GM23338 (cell line): ENCODE data around the gene ADAMTS5. TPM values are rescaled to one million over a fixed set of nuclear protein-coding genes. Genes with fewer than 3 reads are reported as not detected.

Source experiments
- ATAC-seq: fragments of 200-7000 bp; cut with Tn5 transposase; 3 replicates; pipeline ENCODE4 v1.9.1; 2020
- DNase-seq: peaks from one replicate; pipeline ENCODE4 v3.0.0-alpha.2; 2015; ENCODE audit warnings: low spot score
- H2AFZ ChIP-seq: fragments of 200-600 bp; sonication (generic); 2 replicates; pipeline ENCODE4 v1.8.0; 2016; ENCODE audit warnings: antibody characterized with exemption, mild to moderate bottlenecking, moderate library complexity
- H3F3A ChIP-seq: fragments of 200-600 bp; sonication (generic); replicated peaks from 2 replicates; pipeline ENCODE4 v1.8.0; 2017; ENCODE audit warnings: antibody characterized with exemption, mixed run types, low read depth
- H3K27ac ChIP-seq: fragments of 200-600 bp; sonication (generic); 2 replicates; pipeline ENCODE4 v1.6.1; 2016; ENCODE audit warnings: low read depth
- H3K27me3 ChIP-seq: fragments of 200-600 bp; sonication (generic); 2 replicates; pipeline ENCODE4 v1.8.0; 2016; ENCODE audit warnings: mild to moderate bottlenecking, mixed run types, moderate library complexity; ENCODE audit not compliant: insufficient read depth
- H3K36me3 ChIP-seq: fragments of 200-600 bp; sonication (generic); 2 replicates; pipeline ENCODE4 v1.8.0; 2016; ENCODE audit warnings: mild to moderate bottlenecking; ENCODE audit not compliant: insufficient read depth
- H3K4me1 ChIP-seq: fragments of 200-600 bp; sonication (generic); 2 replicates; pipeline ENCODE4 v1.8.0; 2016; ENCODE audit warnings: mild to moderate bottlenecking, moderate library complexity; ENCODE audit not compliant: insufficient read depth
- H3K4me2 ChIP-seq: fragments of 200-600 bp; sonication (generic); 2 replicates; pipeline ENCODE4 v1.7.1; 2017; ENCODE audit warnings: mixed run types
- H3K4me3 ChIP-seq: fragments of 200-600 bp; sonication (generic); 2 replicates; pipeline ENCODE4 v1.6.1; 2016; ENCODE audit warnings: mixed run types
- H3K79me2 ChIP-seq: fragments of 200-600 bp; sonication (generic); replicated peaks from 2 replicates; pipeline ENCODE4 v1.8.0; 2017; ENCODE audit warnings: mild to moderate bottlenecking; ENCODE audit not compliant: insufficient read depth
- H3K9me2 ChIP-seq: fragments of 200-600 bp; sonication (generic); 2 replicates; pipeline ENCODE4 v1.8.0; 2017; ENCODE audit not compliant: insufficient read depth
- H4K20me1 ChIP-seq: fragments of 200-600 bp; sonication (generic); replicated peaks from 2 replicates; pipeline ENCODE4 v1.8.0; 2017; ENCODE audit warnings: mild to moderate bottlenecking; ENCODE audit not compliant: insufficient read depth
- H3K27ac Mint-ChIP-seq: 2 replicates; pipeline ENCODE4 v1.8.0; 2020; ENCODE audit warnings: inconsistent platforms, mild to moderate bottlenecking, moderate library complexity, mixed read lengths
- H3K27me3 Mint-ChIP-seq: 3 replicates; pipeline ENCODE4 v1.8.0; 2022; ENCODE audit warnings: low read depth, mild to moderate bottlenecking, moderate library complexity, mixed read lengths, inconsistent platforms; ENCODE audit not compliant: insufficient read depth, poor library complexity
- H3K36me3 Mint-ChIP-seq: 3 replicates; pipeline ENCODE4 v1.8.0; 2021; ENCODE audit warnings: low read depth, mild to moderate bottlenecking, inconsistent platforms, moderate library complexity, mixed read lengths
- H3K4me1 Mint-ChIP-seq: 3 replicates; pipeline ENCODE4 v1.8.0; 2020; ENCODE audit warnings: mild to moderate bottlenecking, inconsistent platforms, mixed read lengths
- H3K4me3 Mint-ChIP-seq: 3 replicates; pipeline ENCODE4 v1.8.0; 2021; ENCODE audit warnings: moderate library complexity, mild to moderate bottlenecking, inconsistent platforms, mixed read lengths
- H3K9me3 Mint-ChIP-seq: 3 replicates; pipeline ENCODE4 v1.8.0; 2020; ENCODE audit warnings: moderate library complexity, mild to moderate bottlenecking, inconsistent platforms, mixed read lengths
- EZH2 ChIP-seq: fragments of 200-600 bp; sonication (generic); IDR thresholded peaks from one replicate; pipeline ENCODE4 v1.8.0; 2017; ENCODE audit warnings: antibody characterized with exemption, mild to moderate bottlenecking, low read depth; ENCODE audit not compliant: unreplicated experiment
- EZH2phosphoT487 ChIP-seq: fragments of 200-600 bp; sonication (generic); IDR thresholded peaks from one replicate; pipeline ENCODE4 v1.8.1; 2018; ENCODE audit warnings: antibody characterized with exemption; ENCODE audit not compliant: unreplicated experiment
- STAT1 ChIP-seq: IDR thresholded peaks from one replicate; pipeline ENCODE4 v1.6.1; 2016; ENCODE audit warnings: antibody characterized with exemption; ENCODE audit not compliant: unreplicated experiment
- ZNF114 ChIP-seq: fragments of 250-450 bp; sonication (Bioruptor Pico); IDR thresholded peaks from 2 replicates; pipeline ENCODE4 v1.5.0; 2020; ENCODE audit warnings: mild to moderate bottlenecking, moderate library complexity
- long read RNA-seq: library from polyadenylated mRNA; unstranded; transcript quantifications from one replicate; pipeline ENCODE4 v2.0.0, GENCODE V29; 2020; ENCODE audit not compliant: unreplicated experiment
- polyA plus RNA-seq: library from polyadenylated mRNA; unstranded; fragments of >200 nt; fragmentation: Nextera tagmentation; extraction: Ambion mirVana; gene quantifications from 2 replicates; pipeline ENCODE4 v1.2.1, GENCODE V29; 2016
- total RNA-seq: library from RNA; depleted of rRNA; stranded (reverse); fragments of >200 nt; shearing (Covaris generic); gene quantifications from 2 replicates; pipeline ENCODE4 v1.2.3, GENCODE V29; 2014; rRNA removed
- TF ChIP-seq, protein P1 (sequence below), 2 experiments: fragments of 200-600 bp in 1 of 2; sonication (generic) in 1 of 2; conservative IDR thresholded peaks; 2 replicates each; pipeline versions ENCODE4 v1.5.1 to v1.6.1; 2016 to 2017; ENCODE audit warnings: antibody characterized with exemption in 2 of 2, low read depth in 2 of 2, mild to moderate bottlenecking in 2 of 2, moderate library complexity in 1 of 2
- TF ChIP-seq, protein P2 (sequence below): IDR thresholded peaks from one replicate; pipeline ENCODE4 v1.6.1; 2018; ENCODE audit warnings: antibody characterized with exemption; ENCODE audit not compliant: unreplicated experiment
- TF ChIP-seq, protein P3 (sequence below): fragments of 250-450 bp; sonication (Bioruptor Pico); IDR thresholded peaks from 2 replicates; pipeline ENCODE4 v1.5.0; 2020; ENCODE audit warnings: mild to moderate bottlenecking, moderate library complexity

The ADAMTS5 gene
- total RNA-seq (0.21 and 0.47 TPM in 2 replicates), polyA plus RNA-seq (0.16 and 0.32 TPM in 2 replicates)
- long read RNA-seq, result 0 reads

DNA sequence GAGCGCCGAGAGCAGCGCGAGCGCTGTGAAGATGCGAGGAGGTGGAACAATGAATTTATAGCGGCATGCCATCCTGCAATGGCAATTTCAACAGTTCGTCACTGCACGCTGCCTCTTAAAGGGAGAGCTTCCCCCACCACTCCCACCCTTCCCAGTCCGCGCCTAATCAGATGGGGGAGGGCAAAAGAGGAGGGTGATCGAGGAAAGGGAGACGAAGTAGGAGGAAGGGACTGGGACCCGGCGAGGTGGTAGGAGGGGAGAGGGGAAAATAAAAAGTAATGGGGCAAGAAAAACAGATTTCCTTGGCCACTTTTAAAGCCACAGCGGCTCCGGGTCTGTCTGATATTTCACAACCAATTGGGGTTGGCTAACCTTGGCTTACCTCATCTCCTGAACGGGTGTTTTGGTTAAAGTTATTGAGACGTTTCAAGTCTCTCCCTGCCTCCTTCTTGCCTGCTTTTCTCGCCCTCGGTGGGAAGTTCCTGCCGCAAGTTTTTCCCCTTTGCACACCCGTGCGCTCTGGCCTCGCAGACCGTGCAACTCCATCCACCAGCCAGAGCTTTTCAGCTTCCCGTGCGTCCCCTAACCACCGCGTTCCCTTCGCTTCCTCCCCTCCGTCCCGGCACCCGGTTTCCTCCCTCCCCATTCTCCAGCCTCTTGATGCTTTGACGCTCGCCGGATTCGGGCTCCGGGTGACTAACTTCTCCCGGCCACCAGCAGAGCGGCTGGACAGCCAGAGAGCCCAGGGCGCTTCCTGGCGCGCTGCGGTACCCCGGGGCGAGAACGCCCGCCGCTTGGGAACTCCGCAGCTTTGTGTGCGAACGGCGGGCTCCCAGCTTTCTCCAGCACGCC is at the start of gene ADAMTS5:
Gene ADAMTS5 (minus strand): TSS at position 27 of the 852 bp plus-strand sequence. CDS start 697 bp downstream, outside the sequence.
- Mint-ChIP-seq H3K4me3 (peak within 1 kb of the TSS; percentile 91), H3K27me3 (peaks cover 45% of the 10 kb centered on the region), H3K27ac (no peak within 1 kb of the TSS), H3K36me3 (no peaks in the 10 kb centered on the region; the same call in 2 of the 3 replicates), H3K9me3 (no peaks in the 10 kb centered on the region; the same call in 2 of the 3 replicates), H3K4me1 (peaks cover 14% of the 10 kb centered on the region)
- DNase-seq (peak; percentile 74), ATAC-seq (peak; percentile 21)
- Histone ChIP-seq H3F3A (no peaks in the 10 kb centered on the region), H3K4me2 (peak within 1 kb of the TSS; percentile 95), H3K27ac (no peak within 1 kb of the TSS), H2AFZ (peak within 1 kb of the TSS; percentile 93), H3K36me3 (no peaks in the 10 kb centered on the region), H3K27me3 (peaks cover 65% of the 10 kb centered on the region), H3K9me2 (no peaks in the 10 kb centered on the region), H3K4me3 (peak within 1 kb of the TSS; percentile 72), H3K4me1 (peaks cover 6% of the 10 kb centered on the region), H4K20me1 (no peaks in the 10 kb centered on the region), H3K79me2 (no peaks in the 10 kb centered on the region)
- no peak for TF ChIP-seq EZH2
- TF ChIP-seq STAT1, result no peak
- TF ChIP-seq EZH2phosphoT487, result no peak
- TF ChIP-seq, protein P1, sequence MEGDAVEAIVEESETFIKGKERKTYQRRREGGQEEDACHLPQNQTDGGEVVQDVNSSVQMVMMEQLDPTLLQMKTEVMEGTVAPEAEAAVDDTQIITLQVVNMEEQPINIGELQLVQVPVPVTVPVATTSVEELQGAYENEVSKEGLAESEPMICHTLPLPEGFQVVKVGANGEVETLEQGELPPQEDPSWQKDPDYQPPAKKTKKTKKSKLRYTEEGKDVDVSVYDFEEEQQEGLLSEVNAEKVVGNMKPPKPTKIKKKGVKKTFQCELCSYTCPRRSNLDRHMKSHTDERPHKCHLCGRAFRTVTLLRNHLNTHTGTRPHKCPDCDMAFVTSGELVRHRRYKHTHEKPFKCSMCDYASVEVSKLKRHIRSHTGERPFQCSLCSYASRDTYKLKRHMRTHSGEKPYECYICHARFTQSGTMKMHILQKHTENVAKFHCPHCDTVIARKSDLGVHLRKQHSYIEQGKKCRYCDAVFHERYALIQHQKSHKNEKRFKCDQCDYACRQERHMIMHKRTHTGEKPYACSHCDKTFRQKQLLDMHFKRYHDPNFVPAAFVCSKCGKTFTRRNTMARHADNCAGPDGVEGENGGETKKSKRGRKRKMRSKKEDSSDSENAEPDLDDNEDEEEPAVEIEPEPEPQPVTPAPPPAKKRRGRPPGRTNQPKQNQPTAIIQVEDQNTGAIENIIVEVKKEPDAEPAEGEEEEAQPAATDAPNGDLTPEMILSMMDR (conservative IDR thresholded peaks at IDR 0.05; ENCODE audit: low read depth in 2 of 2), result no peak
- TF ChIP-seq, protein P2, sequence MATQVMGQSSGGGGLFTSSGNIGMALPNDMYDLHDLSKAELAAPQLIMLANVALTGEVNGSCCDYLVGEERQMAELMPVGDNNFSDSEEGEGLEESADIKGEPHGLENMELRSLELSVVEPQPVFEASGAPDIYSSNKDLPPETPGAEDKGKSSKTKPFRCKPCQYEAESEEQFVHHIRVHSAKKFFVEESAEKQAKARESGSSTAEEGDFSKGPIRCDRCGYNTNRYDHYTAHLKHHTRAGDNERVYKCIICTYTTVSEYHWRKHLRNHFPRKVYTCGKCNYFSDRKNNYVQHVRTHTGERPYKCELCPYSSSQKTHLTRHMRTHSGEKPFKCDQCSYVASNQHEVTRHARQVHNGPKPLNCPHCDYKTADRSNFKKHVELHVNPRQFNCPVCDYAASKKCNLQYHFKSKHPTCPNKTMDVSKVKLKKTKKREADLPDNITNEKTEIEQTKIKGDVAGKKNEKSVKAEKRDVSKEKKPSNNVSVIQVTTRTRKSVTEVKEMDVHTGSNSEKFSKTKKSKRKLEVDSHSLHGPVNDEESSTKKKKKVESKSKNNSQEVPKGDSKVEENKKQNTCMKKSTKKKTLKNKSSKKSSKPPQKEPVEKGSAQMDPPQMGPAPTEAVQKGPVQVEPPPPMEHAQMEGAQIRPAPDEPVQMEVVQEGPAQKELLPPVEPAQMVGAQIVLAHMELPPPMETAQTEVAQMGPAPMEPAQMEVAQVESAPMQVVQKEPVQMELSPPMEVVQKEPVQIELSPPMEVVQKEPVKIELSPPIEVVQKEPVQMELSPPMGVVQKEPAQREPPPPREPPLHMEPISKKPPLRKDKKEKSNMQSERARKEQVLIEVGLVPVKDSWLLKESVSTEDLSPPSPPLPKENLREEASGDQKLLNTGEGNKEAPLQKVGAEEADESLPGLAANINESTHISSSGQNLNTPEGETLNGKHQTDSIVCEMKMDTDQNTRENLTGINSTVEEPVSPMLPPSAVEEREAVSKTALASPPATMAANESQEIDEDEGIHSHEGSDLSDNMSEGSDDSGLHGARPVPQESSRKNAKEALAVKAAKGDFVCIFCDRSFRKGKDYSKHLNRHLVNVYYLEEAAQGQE, result no peak

DNA sequence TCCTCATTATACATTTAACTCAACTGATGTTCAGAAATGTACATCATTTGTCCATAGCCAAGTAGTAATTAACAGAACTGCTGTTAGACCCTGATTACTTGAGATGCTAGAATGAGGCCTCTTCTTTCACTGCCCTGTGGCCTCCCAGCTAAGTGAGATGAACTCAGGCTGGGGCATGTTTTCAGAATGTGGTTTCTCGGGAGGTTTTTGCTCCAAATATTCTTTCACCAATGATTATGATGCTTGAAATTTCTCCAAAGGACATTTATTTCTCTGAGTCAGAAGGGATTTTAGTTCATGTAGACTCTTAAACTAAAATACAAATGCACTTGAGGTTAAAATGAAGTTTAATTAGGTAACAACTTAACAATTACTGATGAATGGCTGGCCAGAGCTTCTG is 34.6 kb upstream of the ADAMTS5 start:
- H3K36me3 ChIP-seq, result no peaks in the 10 kb centered on the region
- Mint-ChIP-seq H3K9me3 (no peaks in the 10 kb centered on the region), H3K4me1 (no peaks in the 10 kb centered on the region), H3K27ac (no peak overlapping the region), H3K36me3 (no peaks in the 10 kb centered on the region), H3K4me3 (no peak overlapping the region), H3K27me3 (no peaks in the 10 kb centered on the region)
- no peak for ATAC-seq
- no peak overlapping the region for H3K4me2 ChIP-seq
- no peak overlapping the region for H3K4me3 ChIP-seq
- H3K27me3 ChIP-seq, result no peaks in the 10 kb centered on the region
- 0 out of 2 replicates have a peak overlapping the region, but pooled peaks have one; percentile 19 for H2AFZ ChIP-seq
- no peaks in the 10 kb centered on the region for H3K4me1 ChIP-seq
- H3K79me2 ChIP-seq, result no peaks in the 10 kb centered on the region
- DNase-seq, result no peak
- no peaks in the 10 kb centered on the region for H4K20me1 ChIP-seq
- H3K9me2 ChIP-seq, result no peaks in the 10 kb centered on the region
- H3K27ac ChIP-seq, result no peak overlapping the region
- no peaks in the 10 kb centered on the region for H3F3A ChIP-seq
- TF ChIP-seq ZNF114 (CRISPR knock-in tag) (no peak), EZH2phosphoT487 (no peak), STAT1 (no peak), EZH2 (no peak)
- TF ChIP-seq, protein P3, sequence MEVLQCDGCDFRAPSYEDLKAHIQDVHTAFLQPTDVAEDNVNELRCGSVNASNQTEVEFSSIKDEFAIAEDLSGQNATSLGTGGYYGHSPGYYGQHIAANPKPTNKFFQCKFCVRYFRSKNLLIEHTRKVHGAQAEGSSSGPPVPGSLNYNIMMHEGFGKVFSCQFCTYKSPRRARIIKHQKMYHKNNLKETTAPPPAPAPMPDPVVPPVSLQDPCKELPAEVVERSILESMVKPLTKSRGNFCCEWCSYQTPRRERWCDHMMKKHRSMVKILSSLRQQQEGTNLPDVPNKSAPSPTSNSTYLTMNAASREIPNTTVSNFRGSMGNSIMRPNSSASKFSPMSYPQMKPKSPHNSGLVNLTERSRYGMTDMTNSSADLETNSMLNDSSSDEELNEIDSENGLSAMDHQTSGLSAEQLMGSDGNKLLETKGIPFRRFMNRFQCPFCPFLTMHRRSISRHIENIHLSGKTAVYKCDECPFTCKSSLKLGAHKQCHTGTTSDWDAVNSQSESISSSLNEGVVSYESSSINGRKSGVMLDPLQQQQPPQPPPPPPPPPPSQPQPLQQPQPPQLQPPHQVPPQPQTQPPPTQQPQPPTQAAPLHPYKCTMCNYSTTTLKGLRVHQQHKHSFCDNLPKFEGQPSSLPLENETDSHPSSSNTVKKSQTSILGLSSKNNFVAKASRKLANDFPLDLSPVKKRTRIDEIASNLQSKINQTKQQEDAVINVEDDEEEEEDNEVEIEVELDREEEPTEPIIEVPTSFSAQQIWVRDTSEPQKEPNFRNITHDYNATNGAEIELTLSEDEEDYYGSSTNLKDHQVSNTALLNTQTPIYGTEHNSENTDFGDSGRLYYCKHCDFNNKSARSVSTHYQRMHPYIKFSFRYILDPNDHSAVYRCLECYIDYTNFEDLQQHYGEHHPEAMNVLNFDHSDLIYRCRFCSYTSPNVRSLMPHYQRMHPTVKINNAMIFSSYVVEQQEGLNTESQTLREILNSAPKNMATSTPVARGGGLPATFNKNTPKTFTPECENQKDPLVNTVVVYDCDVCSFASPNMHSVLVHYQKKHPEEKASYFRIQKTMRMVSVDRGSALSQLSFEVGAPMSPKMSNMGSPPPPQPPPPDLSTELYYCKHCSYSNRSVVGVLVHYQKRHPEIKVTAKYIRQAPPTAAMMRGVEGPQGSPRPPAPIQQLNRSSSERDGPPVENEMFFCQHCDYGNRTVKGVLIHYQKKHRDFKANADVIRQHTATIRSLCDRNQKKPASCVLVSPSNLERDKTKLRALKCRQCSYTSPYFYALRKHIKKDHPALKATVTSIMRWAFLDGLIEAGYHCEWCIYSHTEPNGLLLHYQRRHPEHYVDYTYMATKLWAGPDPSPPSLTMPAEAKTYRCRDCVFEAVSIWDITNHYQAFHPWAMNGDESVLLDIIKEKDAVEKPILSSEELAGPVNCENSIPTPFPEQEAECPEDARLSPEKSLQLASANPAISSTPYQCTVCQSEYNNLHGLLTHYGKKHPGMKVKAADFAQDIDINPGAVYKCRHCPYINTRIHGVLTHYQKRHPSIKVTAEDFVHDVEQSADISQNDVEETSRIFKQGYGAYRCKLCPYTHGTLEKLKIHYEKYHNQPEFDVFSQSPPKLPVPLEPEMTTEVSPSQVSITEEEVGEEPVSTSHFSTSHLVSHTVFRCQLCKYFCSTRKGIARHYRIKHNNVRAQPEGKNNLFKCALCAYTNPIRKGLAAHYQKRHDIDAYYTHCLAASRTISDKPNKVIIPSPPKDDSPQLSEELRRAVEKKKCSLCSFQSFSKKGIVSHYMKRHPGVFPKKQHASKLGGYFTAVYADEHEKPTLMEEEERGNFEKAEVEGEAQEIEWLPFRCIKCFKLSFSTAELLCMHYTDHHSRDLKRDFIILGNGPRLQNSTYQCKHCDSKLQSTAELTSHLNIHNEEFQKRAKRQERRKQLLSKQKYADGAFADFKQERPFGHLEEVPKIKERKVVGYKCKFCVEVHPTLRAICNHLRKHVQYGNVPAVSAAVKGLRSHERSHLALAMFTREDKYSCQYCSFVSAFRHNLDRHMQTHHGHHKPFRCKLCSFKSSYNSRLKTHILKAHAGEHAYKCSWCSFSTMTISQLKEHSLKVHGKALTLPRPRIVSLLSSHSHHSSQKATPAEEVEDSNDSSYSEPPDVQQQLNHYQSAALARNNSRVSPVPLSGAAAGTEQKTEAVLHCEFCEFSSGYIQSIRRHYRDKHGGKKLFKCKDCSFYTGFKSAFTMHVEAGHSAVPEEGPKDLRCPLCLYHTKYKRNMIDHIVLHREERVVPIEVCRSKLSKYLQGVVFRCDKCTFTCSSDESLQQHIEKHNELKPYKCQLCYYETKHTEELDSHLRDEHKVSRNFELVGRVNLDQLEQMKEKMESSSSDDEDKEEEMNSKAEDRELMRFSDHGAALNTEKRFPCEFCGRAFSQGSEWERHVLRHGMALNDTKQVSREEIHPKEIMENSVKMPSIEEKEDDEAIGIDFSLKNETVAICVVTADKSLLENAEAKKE, result no peak
